Neural progenitor cell (in vitro differentiated cells): Measurements from ENCODE around the gene SPTB. TPM values are rescaled to one million over a fixed set of nuclear protein-coding genes. Genes with fewer than 3 reads are reported as not detected.

ENCODE experiments used
- DNase-seq: peaks from one replicate; pipeline ENCODE4 v3.0.0-alpha.2; 2016; ENCODE audit warnings: low spot score
- H2AFZ ChIP-seq: fragments of 200-600 bp; sonication (generic); replicated peaks from 2 replicates; pipeline ENCODE4 v1.6.1; 2016; ENCODE audit warnings: antibody characterized with exemption
- H3F3A ChIP-seq: fragments of 200-600 bp; sonication (generic); 2 replicates; pipeline ENCODE4 v1.6.1; 2016; ENCODE audit warnings: antibody characterized with exemption, low read depth
- H3K27ac ChIP-seq: fragments of 200-600 bp; sonication (generic); 2 replicates; pipeline ENCODE4 v1.5.1; 2016; ENCODE audit warnings: mild to moderate bottlenecking
- H3K27me3 ChIP-seq: fragments of 200-600 bp; sonication (generic); 2 replicates; pipeline ENCODE4 v1.6.1; 2016; ENCODE audit warnings: mild to moderate bottlenecking, moderate library complexity
- H3K36me3 ChIP-seq: fragments of 200-600 bp; sonication (generic); 2 replicates; pipeline ENCODE4 v1.5.1; 2016
- H3K4me1 ChIP-seq: fragments of 200-600 bp; sonication (generic); 2 replicates; pipeline ENCODE4 v1.6.1; 2016; ENCODE audit warnings: mixed run types
- H3K4me2 ChIP-seq: fragments of 200-600 bp; sonication (generic); 2 replicates; pipeline ENCODE4 v1.6.1; 2016
- H3K4me3 ChIP-seq: fragments of 200-600 bp; sonication (generic); 2 replicates; pipeline ENCODE4 v1.5.1; 2016
- H3K79me2 ChIP-seq: fragments of 200-600 bp; sonication (generic); 2 replicates; pipeline ENCODE4 v1.6.1; 2016; ENCODE audit warnings: low read depth
- H3K9ac ChIP-seq: fragments of 200-600 bp; sonication (generic); 2 replicates; pipeline ENCODE4 v1.6.1; 2016
- H3K9me3 ChIP-seq: fragments of 200-600 bp; sonication (generic); 2 replicates; pipeline ENCODE4 v1.5.1; 2016; ENCODE audit warnings: low read depth
- H4K20me1 ChIP-seq: fragments of 200-600 bp; sonication (generic); 2 replicates; pipeline ENCODE4 v1.6.1; 2016; ENCODE audit warnings: low read depth
- H3K27ac Mint-ChIP-seq: 3 replicates; pipeline ENCODE4 v1.8.0; 2021; ENCODE audit warnings: mixed read lengths
- H3K27me3 Mint-ChIP-seq: 2 replicates; pipeline ENCODE4 v1.8.0; 2022; ENCODE audit warnings: low read depth, mild to moderate bottlenecking, inconsistent platforms, moderate library complexity, mixed read lengths; ENCODE audit not compliant: insufficient read depth
- H3K36me3 Mint-ChIP-seq: 3 replicates; pipeline ENCODE4 v1.8.0; 2021; ENCODE audit warnings: mixed read lengths
- H3K4me1 Mint-ChIP-seq: 3 replicates; pipeline ENCODE4 v1.8.0; 2021; ENCODE audit warnings: mixed read lengths
- H3K4me3 Mint-ChIP-seq: 3 replicates; pipeline ENCODE4 v1.8.0; 2021; ENCODE audit warnings: mild to moderate bottlenecking, moderate library complexity, mixed read lengths
- H3K9me3 Mint-ChIP-seq: 3 replicates; pipeline ENCODE4 v1.8.0; 2020; ENCODE audit warnings: mixed read lengths
- CTCF ChIP-seq: fragments of 200-600 bp; sonication (generic); IDR thresholded peaks from 2 replicates; pipeline ENCODE4 v1.5.1; 2017; ENCODE audit warnings: antibody characterized with exemption, mild to moderate bottlenecking
- EZH2 ChIP-seq: fragments of 200-600 bp; sonication (generic); IDR thresholded peaks from 2 replicates; pipeline ENCODE4 v1.6.1; 2017; ENCODE audit warnings: antibody characterized with exemption, mild to moderate bottlenecking, moderate library complexity
- EZH2phosphoT487 ChIP-seq: fragments of 200-600 bp; sonication (generic); IDR thresholded peaks from 2 replicates; pipeline ENCODE4 v1.6.1; 2017; ENCODE audit warnings: antibody characterized with exemption
- total RNA-seq: library from RNA; depleted of rRNA; stranded (reverse); fragments of >200 nt; gene quantifications from 2 replicates; pipeline ENCODE4 v1.2.3, GENCODE V29; 2015; ENCODE audit warnings: low replicate concordance

SPTB gene
- total RNA-seq, 1 donor from 2014 or later: 0.09 TPM

GRCh38 chr14:64729386-64730060 lies 150.2 kb downstream of the SPTB start:
- no peak overlapping the region for H3K4me3 ChIP-seq
- Mint-ChIP-seq H3K4me1 (peaks cover 18% of the 10 kb centered on the region), H3K9me3 (no peaks in the 10 kb centered on the region), H3K36me3 (peaks cover 24% of the 10 kb centered on the region), H3K27me3 (peaks cover 9% of the 10 kb centered on the region), H3K27ac (no peak overlapping the region), H3K4me3 (no peak overlapping the region)
- no peaks in the 10 kb centered on the region for H3K27me3 ChIP-seq
- peak overlapping the region; percentile 13 for H3K4me2 ChIP-seq
- no peak for TF ChIP-seq EZH2
- TF ChIP-seq CTCF: no peak
- no peak for TF ChIP-seq EZH2phosphoT487
- peaks cover 63% of the 10 kb centered on the region for H4K20me1 ChIP-seq
- H2AFZ ChIP-seq: no peak overlapping the region
- no peaks in the 10 kb centered on the region for H3K36me3 ChIP-seq
- no peaks in the 10 kb centered on the region for H3K9me3 ChIP-seq
- peak overlapping the region; percentile 37 for H3K27ac ChIP-seq
- peaks cover 21% of the 10 kb centered on the region for H3K79me2 ChIP-seq
- DNase-seq: no peak
- peaks cover 16% of the 10 kb centered on the region for H3F3A ChIP-seq
- H3K4me1 ChIP-seq: peaks cover 34% of the 10 kb centered on the region
- H3K9ac ChIP-seq: no peak overlapping the region

DNA sequence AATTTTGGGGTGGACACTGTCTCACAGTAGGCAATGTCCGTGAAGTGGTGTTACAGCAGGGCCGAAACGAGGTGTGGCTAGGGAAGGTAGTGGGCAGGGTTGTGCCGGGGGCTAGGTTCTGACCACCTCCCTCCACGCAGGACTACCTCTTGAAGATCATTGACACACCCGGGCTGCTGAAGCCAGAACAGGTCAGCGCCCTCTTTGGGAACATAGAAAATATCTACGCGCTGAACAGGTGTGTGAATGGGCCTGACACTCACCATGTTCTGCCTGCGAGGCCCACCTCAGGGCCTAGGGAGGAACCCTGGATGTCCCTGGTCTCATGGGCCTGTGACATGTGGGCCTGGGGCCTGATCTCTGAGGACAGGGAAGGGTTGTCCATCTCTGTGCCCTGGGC lies 150.9 kb downstream of the SPTB start:
- Mint-ChIP-seq H3K4me3 (no peak overlapping the region), H3K36me3 (peaks cover 24% of the 10 kb centered on the region), H3K4me1 (peaks cover 24% of the 10 kb centered on the region), H3K27me3 (peaks cover 11% of the 10 kb centered on the region), H3K27ac (no peak overlapping the region), H3K9me3 (no peaks in the 10 kb centered on the region)
- H3K9ac ChIP-seq: no peak overlapping the region
- no peak for TF ChIP-seq EZH2
- no peak for TF ChIP-seq CTCF
- no peak for TF ChIP-seq EZH2phosphoT487
- no peaks in the 10 kb centered on the region for H3K27me3 ChIP-seq
- peaks cover 23% of the 10 kb centered on the region for H3K79me2 ChIP-seq
- H4K20me1 ChIP-seq: peaks cover 70% of the 10 kb centered on the region
- H3F3A ChIP-seq: peaks cover 22% of the 10 kb centered on the region
- no peak overlapping the region for H2AFZ ChIP-seq
- DNase-seq: no peak
- peaks cover 40% of the 10 kb centered on the region for H3K4me1 ChIP-seq
- no peak overlapping the region for H3K27ac ChIP-seq
- no peaks in the 10 kb centered on the region for H3K9me3 ChIP-seq
- H3K4me3 ChIP-seq: no peak overlapping the region
- H3K4me2 ChIP-seq: no peak overlapping the region
- no peaks in the 10 kb centered on the region for H3K36me3 ChIP-seq

- H3K9ac ChIP-seq: no peak overlapping the region
- DNase-seq: no peak
- peaks cover 77% of the 10 kb centered on the region for H4K20me1 ChIP-seq
- peaks cover 22% of the 10 kb centered on the region for H3K36me3 Mint-ChIP-seq
- H3K4me1 Mint-ChIP-seq: peaks cover 28% of the 10 kb centered on the region
- peaks cover 44% of the 10 kb centered on the region for H3K4me1 ChIP-seq
- no peaks in the 10 kb centered on the region for H3K27me3 ChIP-seq
- peaks cover 29% of the 10 kb centered on the region for H3K79me2 ChIP-seq
- TF ChIP-seq EZH2 (no peak), CTCF (no peak), EZH2phosphoT487 (no peak)
- H3K36me3 ChIP-seq: no peaks in the 10 kb centered on the region
- no peaks in the 10 kb centered on the region for H3K9me3 ChIP-seq
- no peak overlapping the region for H3K4me3 ChIP-seq
- H3K9me3 Mint-ChIP-seq: no peaks in the 10 kb centered on the region
- H3K27ac Mint-ChIP-seq: no peak overlapping the region
- H3K27ac ChIP-seq: no peak overlapping the region
- no peak overlapping the region for H3K4me3 Mint-ChIP-seq
- H3F3A ChIP-seq: peaks cover 30% of the 10 kb centered on the region
- H2AFZ ChIP-seq: no peak overlapping the region
- H3K4me2 ChIP-seq: no peak overlapping the region
- H3K27me3 Mint-ChIP-seq: peaks cover 11% of the 10 kb centered on the region
These were observed 151.6 kb downstream of the SPTB start for GRCh38 chr14:64728106-64728505.
